ENCODE measurements around the gene LRRK2. TPM values are rescaled to one million over a fixed set of nuclear protein-coding genes. Genes with fewer than 3 reads are reported as not detected.

LRRK2 gene
- total and polyA plus RNA-seq, 8 donors: 3.8 to 515 (median 6.5) TPM

DNA sequence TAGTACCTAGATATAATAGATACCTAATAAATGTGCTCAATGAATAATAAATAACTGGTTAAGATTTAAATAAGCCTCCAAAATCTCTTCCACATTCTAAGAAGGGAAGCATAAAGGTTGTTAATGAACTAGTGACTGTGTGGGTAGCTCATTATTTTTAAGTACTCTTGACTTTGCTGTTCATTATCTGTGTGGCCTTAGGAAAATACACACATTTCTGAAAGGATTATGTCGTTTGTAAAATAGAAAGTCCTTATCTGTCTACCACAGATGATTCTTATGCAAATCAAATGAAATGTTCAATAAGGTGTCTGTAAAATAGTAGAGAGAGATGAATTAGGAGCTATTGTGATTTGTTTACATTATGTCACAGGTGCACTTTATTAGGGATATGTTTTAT, 119.5 kb downstream of the LRRK2 start:
- H3K4me3 ChIP-seq: no peak overlapping the region
- TF ChIP-seq, protein P1, sequence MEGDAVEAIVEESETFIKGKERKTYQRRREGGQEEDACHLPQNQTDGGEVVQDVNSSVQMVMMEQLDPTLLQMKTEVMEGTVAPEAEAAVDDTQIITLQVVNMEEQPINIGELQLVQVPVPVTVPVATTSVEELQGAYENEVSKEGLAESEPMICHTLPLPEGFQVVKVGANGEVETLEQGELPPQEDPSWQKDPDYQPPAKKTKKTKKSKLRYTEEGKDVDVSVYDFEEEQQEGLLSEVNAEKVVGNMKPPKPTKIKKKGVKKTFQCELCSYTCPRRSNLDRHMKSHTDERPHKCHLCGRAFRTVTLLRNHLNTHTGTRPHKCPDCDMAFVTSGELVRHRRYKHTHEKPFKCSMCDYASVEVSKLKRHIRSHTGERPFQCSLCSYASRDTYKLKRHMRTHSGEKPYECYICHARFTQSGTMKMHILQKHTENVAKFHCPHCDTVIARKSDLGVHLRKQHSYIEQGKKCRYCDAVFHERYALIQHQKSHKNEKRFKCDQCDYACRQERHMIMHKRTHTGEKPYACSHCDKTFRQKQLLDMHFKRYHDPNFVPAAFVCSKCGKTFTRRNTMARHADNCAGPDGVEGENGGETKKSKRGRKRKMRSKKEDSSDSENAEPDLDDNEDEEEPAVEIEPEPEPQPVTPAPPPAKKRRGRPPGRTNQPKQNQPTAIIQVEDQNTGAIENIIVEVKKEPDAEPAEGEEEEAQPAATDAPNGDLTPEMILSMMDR (IDR thresholded peaks at IDR 0.05): no peak
- DNase-seq: no peak
- no peaks in the 10 kb centered on the region for H3K4me1 ChIP-seq
- H3K36me3 ChIP-seq: peaks cover 0 to 71% of the 10 kb centered on the region in 2 donors
- H3K9me3 ChIP-seq: no peaks in the 10 kb centered on the region
- ATAC-seq: no peak
- intact Hi-C loops (cut with DNase I): no loop called here
- H3K27me3 ChIP-seq: no peaks in the 10 kb centered on the region
- H3K27ac ChIP-seq: no peak overlapping the region

DNA sequence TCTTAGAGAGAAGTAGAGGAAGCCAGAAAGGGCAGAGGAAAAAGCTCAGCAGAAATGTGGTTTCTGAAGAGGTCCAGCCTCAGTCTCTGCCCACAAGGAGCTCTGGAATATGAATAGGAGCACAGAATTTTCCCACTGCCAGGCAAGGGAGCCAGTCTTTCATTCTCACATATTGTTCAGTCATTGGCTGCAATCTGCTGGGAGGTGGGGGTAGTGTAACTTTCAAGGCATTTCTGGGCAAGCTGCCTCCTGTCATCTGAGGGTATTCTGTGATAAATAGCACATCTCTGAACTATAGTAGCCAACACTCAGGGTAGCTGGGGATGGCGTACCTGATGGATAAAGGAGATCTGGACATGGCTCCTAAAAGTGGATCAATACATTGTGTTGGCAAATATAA, 127.2 kb downstream of the LRRK2 start:
- Histone ChIP-seq H3K4me3 (no peak overlapping the region), H3K27me3 (no peaks in the 10 kb centered on the region), H3K27ac (no peak overlapping the region), H3K36me3 (peaks cover 0 to 60% of the 10 kb centered on the region in 2 donors), H3K9me3 (no peaks in the 10 kb centered on the region), H3K4me1 (no peaks in the 10 kb centered on the region)
- TF ChIP-seq, protein P1 (IDR thresholded peaks at IDR 0.05): no peak
- DNase-seq (no peak), ATAC-seq (peak; percentile 35)
- intact Hi-C loops (cut with DNase I): no loop called here

DNA sequence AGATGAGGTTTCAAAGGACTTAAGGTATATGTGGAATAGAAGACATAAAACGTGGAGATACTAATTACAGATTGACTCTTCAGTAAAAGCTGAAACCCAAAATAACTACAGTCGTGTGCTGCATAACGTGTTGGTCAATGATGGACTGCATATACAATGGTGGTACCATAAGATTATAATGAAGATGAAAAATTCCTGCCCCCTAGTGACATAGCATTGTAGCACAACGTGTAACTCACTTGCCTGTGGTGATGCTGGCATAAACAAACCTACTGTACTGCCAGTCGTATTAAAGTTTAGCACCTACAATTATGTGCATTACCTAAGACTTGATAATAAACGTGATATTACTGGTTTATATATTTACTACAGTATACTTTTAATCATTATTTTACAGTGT, 150.3 kb downstream of the LRRK2 start:
- no peaks in the 10 kb centered on the region for H3K27me3 ChIP-seq
- intact Hi-C loops (cut with DNase I): no loop called here
- no peak overlapping the region for H3K27ac ChIP-seq
- TF ChIP-seq, protein P1 (IDR thresholded peaks at IDR 0.05): no peak
- H3K36me3 ChIP-seq: peaks cover 0 to under 1% of the 10 kb centered on the region in 2 donors
- H3K9me3 ChIP-seq: no peaks in the 10 kb centered on the region
- DNase-seq (no peak), ATAC-seq (peak; percentile 34)
- H3K4me3 ChIP-seq: no peak overlapping the region
- no peaks in the 10 kb centered on the region for H3K4me1 ChIP-seq

DNA sequence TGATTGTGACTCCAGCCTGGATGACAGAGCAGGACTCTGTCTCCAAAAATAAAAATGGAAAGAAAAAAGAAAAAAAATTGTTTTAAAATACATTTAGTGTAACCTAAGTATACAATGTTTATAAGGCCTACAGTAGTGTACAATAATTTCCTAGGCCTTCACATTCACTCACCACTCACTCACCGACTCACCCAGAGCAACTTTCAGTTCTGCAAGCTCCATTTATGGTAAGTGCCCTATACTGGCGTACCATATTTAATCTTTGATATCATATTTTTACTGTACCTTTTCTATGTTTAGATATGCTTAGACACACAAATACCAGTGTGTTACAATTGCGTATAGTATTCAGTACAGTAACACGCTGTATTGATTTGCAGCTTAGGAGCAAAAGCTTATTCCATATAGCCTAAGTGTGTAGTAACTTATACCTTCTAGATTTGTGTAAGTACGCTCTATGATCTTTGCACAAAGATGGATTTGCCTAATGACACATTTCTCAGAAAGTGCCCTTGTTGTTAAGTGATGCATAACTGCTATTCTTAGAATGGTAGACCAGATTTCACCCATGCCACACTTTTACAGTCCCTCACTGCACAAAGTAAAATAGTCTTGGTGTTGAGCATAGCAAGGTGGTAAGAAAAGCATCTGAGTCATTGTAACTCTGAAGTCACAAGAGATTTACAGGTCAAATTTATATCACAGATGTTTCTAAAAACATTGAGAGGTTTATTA, 151.9 kb downstream of the LRRK2 start:
- Histone ChIP-seq H3K4me3 (no peak overlapping the region), H3K27ac (no peak overlapping the region), H3K4me1 (no peaks in the 10 kb centered on the region), H3K27me3 (no peaks in the 10 kb centered on the region), H3K9me3 (no peaks in the 10 kb centered on the region), H3K36me3 (no peaks in the 10 kb centered on the region)
- TF ChIP-seq, protein P1 (IDR thresholded peaks at IDR 0.05): no peak
- ATAC-seq: no peak
- DNase-seq: no peak
- intact Hi-C loops (cut with DNase I): no loop called here

DNA sequence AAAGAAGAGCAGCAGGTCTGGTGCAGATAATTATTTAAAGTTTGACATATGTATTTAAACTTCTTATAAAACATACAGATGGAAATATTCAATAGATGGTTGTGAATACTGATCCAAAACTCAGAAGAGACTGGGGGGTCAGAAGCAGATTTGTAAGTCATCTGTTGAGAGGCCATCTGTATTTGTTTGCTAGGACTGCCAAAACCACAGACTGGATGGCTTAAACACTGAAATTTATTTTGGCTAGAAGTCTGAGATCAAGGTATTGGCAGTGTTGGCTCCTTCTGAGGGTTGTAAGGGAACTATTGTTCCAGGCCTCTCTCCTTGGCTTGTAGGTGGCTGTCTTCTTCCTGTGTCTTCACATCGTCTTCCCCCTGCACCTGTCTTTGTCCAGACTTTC, 153.9 kb downstream of the LRRK2 start:
- Histone ChIP-seq H3K4me1 (no peaks in the 10 kb centered on the region), H3K27ac (no peak overlapping the region), H3K27me3 (no peaks in the 10 kb centered on the region), H3K9me3 (no peaks in the 10 kb centered on the region), H3K36me3 (no peaks in the 10 kb centered on the region), H3K4me3 (no peak overlapping the region)
- ATAC-seq: no peak
- DNase-seq: no peak
- TF ChIP-seq, protein P1 (IDR thresholded peaks at IDR 0.05): no peak
- intact Hi-C loops (cut with DNase I): no loop called here

Measured in left lung (tissue), 10 donors.